Lung microvascular endothelial cell (primary cell): ENCODE results near the gene GJA4. TPM values are rescaled to one million over a fixed set of nuclear protein-coding genes. Genes with fewer than 3 reads are reported as not detected.
A peak's percentile ranks its signal among the peaks of the same experiment; 100 is the strongest.

Source experiments
- DNase-seq, 2 donors: peaks; one replicate each; pipeline versions ENCODE4 v3.0.0 to v3.0.0-alpha.2; 2010; ENCODE audit warnings: low read depth in 2 of 2
- total RNA-seq: library from RNA; depleted of rRNA; stranded (reverse); fragments of >200 nt; gene quantifications from 2 replicates; pipeline ENCODE4 v1.2.1, GENCODE V29; 2014

The GJA4 gene
- total RNA-seq, result 47.2 and 60.8 TPM in 2 replicates

GRCh38 chr1:34792868-34793727 lies at the start of gene GJA4:
GJA4 (plus strand) TSS chr1:34792999; CDS start chr1:34794214, 1,215 bp downstream.
- peak in 1 of 2 donors; percentile 53 for DNase-seq

GRCh38 chr1:34743775-34744174 lies 49.0 kb upstream of the GJA4 start:
- no peak for DNase-seq

- DNase-seq, result no peak
These were observed 47.9 kb upstream of the GJA4 start for GRCh38 chr1:34744851-34745250.

GRCh38 chr1:34745666-34746065 lies 47.1 kb upstream of the GJA4 start:
- no peak for DNase-seq

- DNase-seq, result no peak
These were observed 46.7 kb upstream of the GJA4 start for GRCh38 chr1:34746101-34746500.

- no peak for DNase-seq
These were observed 45.8 kb upstream of the GJA4 start for GRCh38 chr1:34746785-34747637.

- DNase-seq, result no peak
These were observed 45.2 kb upstream of the GJA4 start for GRCh38 chr1:34747638-34747941.

GRCh38 chr1:34749992-34750391 lies 42.8 kb upstream of the GJA4 start:
- no peak for DNase-seq

- DNase-seq, result no peak
These were observed 42.2 kb upstream of the GJA4 start for GRCh38 chr1:34750610-34751009.

- DNase-seq, result no peak
These were observed 39.6 kb upstream of the GJA4 start for GRCh38 chr1:34753163-34753562.

- DNase-seq, result no peak
These were observed 37.7 kb upstream of the GJA4 start, which contains the start of gene GJB5 for GRCh38 chr1:34754964-34755637. GJB5 (plus strand) TSS chr1:34755047; CDS start chr1:34757331, 2,284 bp downstream.

GRCh38 chr1:34755961-34756360 lies 36.8 kb upstream of the GJA4 start:
- no peak for DNase-seq

- no peak for DNase-seq
These were observed 35.4 kb upstream of the GJA4 start for GRCh38 chr1:34757386-34757785.

- DNase-seq, result no peak
These were observed 34.0 kb upstream of the GJA4 start for GRCh38 chr1:34758751-34759150.

GRCh38 chr1:34759503-34760357 lies 33.1 kb upstream of the GJA4 start, which contains the start of gene GJB4:
GJB4 (plus strand) TSS chr1:34759740; CDS start chr1:34761255, 1,515 bp downstream.
- no peak for DNase-seq

- DNase-seq, result no peak
These were observed 31.5 kb upstream of the GJA4 start for GRCh38 chr1:34761176-34761761.

GRCh38 chr1:34761776-34762307 lies 31.0 kb upstream of the GJA4 start:
- DNase-seq, result no peak

- DNase-seq, result no peak
These were observed 30.2 kb upstream of the GJA4 start for GRCh38 chr1:34762474-34763141.

GRCh38 chr1:34763142-34763781 lies 29.5 kb upstream of the GJA4 start:
- DNase-seq, result peak in 1 of 2 donors; percentile 12
